ENCODE results near the gene SPTLC2. TPM values are rescaled to one million over a fixed set of nuclear protein-coding genes. Genes with fewer than 3 reads are reported as not detected.

The SPTLC2 gene
- total RNA-seq, 4 donors from 2014 or later: 21.6 to 35.5 (median 29.8) TPM

DNA sequence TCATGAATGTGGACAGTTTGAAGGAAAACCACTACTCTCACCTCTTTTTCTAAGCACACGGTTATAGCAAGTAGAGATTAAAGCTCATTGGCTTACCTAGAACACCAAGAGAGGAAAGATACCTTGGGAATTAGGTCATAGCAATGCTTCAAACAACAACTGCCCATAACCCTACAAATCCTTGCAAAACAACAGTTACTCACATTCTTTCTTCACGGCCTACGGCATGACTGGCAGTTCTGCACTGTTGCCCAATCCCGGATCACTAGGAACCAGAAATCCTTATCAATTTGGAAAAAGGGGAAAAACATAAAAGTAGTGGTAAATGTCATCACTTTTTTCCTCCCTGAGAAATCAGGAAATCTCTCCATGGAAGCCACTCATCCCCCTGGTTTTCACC, 108.2 kb downstream of the SPTLC2 start:
- H3K4me1 ChIP-seq: no peaks in the 10 kb centered on the region
- H3K27ac ChIP-seq: no peak overlapping the region
- H3K9me3 ChIP-seq: peaks cover 0 to 4% (median 0%) of the 10 kb centered on the region in 4 donors
- no peaks in the 10 kb centered on the region for H3K27me3 ChIP-seq
- peaks cover 0 to 48% (median 0%) of the 10 kb centered on the region in 3 donors for H3K36me3 ChIP-seq
- H3K4me3 ChIP-seq: no peak overlapping the region
- DNase-seq: no peak
- TF ChIP-seq, protein P1, sequence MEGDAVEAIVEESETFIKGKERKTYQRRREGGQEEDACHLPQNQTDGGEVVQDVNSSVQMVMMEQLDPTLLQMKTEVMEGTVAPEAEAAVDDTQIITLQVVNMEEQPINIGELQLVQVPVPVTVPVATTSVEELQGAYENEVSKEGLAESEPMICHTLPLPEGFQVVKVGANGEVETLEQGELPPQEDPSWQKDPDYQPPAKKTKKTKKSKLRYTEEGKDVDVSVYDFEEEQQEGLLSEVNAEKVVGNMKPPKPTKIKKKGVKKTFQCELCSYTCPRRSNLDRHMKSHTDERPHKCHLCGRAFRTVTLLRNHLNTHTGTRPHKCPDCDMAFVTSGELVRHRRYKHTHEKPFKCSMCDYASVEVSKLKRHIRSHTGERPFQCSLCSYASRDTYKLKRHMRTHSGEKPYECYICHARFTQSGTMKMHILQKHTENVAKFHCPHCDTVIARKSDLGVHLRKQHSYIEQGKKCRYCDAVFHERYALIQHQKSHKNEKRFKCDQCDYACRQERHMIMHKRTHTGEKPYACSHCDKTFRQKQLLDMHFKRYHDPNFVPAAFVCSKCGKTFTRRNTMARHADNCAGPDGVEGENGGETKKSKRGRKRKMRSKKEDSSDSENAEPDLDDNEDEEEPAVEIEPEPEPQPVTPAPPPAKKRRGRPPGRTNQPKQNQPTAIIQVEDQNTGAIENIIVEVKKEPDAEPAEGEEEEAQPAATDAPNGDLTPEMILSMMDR (IDR thresholded peaks at IDR 0.05): no peak
- TF ChIP-seq POLR2A (IDR thresholded peaks at IDR 0.05): no peak

DNA sequence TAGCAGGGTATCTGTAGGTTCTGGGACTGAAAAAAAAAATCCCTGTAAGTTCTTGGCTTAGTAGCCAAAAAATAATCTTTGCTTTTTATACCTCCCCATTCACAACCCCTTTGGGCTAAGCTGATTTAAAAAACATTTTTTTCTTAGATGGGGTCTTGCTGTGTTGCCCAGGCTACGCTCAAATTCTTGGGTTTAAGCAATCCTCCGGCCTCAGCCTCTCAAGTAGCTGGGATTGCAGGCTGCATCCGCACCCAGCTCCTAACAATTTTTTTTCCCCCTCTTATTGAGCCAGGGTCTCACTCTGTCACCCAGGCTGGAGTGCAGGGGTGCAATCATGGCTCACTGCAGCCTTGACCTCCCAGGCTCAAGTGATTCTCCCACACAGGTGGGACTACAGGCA, 108.7 kb downstream of the SPTLC2 start:
- TF ChIP-seq, protein P1 (IDR thresholded peaks at IDR 0.05): no peak
- no peak for TF ChIP-seq POLR2A (IDR thresholded peaks at IDR 0.05)
- H3K27ac ChIP-seq: no peak overlapping the region
- DNase-seq: no peak
- peaks cover 0 to 48% (median 0%) of the 10 kb centered on the region in 3 donors for H3K36me3 ChIP-seq
- H3K27me3 ChIP-seq: no peaks in the 10 kb centered on the region
- H3K9me3 ChIP-seq: peaks cover 0 to 6% (median 0%) of the 10 kb centered on the region in 4 donors
- H3K4me1 ChIP-seq: no peaks in the 10 kb centered on the region
- H3K4me3 ChIP-seq: no peak overlapping the region

DNA sequence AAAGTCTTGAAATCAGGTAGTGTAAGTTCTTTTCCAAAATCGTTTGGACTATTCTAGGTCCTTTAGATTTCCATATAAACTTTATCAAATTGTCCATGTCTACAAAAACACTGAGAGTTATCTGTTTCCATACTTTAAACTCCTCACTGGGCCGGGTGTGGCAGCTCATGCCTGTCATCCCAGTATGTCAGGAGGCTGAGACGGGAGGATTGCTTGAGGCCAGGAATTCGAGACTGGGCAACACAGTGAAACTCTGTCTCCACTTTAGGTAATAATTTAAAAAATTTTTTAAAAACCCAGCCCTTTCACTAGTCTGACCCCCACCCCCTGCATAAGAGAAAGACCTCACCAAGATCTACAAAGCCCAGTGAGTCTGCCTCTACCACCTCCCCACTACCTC, 111.4 kb downstream of the SPTLC2 start:
- Histone ChIP-seq H3K36me3 (peaks cover 0 to 22% (median 0%) of the 10 kb centered on the region in 3 donors), H3K4me3 (no peak overlapping the region), H3K9me3 (peaks cover 0 to 6% (median 0%) of the 10 kb centered on the region in 4 donors), H3K27me3 (no peaks in the 10 kb centered on the region), H3K4me1 (no peaks in the 10 kb centered on the region), H3K27ac (no peak overlapping the region)
- no peak for DNase-seq
- TF ChIP-seq, protein P1 (IDR thresholded peaks at IDR 0.05): no peak
- no peak for TF ChIP-seq POLR2A (IDR thresholded peaks at IDR 0.05)

DNA sequence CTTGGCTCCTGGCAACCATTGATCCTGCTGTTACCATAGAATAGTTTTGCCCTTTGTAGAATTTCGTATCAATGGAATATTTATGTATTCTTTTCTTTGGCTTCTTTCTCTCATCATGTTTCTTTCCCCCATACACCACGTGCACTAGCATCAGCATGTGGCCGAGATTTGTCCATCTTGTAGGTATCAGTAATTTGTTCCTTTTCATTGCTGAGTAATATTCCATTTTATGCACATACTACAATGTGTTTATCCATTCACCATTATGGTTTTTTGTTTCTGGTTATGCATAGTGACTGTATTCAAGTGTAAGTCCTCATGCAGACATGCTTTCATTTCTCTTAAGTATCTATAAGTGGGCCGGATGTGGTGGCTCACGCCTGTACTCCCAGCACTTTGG, 113.3 kb downstream of the SPTLC2 start:
- Histone ChIP-seq H3K27me3 (peaks cover 0 to 15% of the 10 kb centered on the region in 2 donors), H3K36me3 (peaks cover 0 to 12% (median 0%) of the 10 kb centered on the region in 3 donors), H3K27ac (no peak overlapping the region), H3K4me3 (no peak overlapping the region), H3K9me3 (peaks cover 0 to 6% (median 0%) of the 10 kb centered on the region in 4 donors), H3K4me1 (peaks cover 0 to 14% (median 9%) of the 10 kb centered on the region in 4 donors)
- DNase-seq: no peak
- no peak for TF ChIP-seq POLR2A (IDR thresholded peaks at IDR 0.05)
- TF ChIP-seq, protein P1 (IDR thresholded peaks at IDR 0.05): no peak

DNA sequence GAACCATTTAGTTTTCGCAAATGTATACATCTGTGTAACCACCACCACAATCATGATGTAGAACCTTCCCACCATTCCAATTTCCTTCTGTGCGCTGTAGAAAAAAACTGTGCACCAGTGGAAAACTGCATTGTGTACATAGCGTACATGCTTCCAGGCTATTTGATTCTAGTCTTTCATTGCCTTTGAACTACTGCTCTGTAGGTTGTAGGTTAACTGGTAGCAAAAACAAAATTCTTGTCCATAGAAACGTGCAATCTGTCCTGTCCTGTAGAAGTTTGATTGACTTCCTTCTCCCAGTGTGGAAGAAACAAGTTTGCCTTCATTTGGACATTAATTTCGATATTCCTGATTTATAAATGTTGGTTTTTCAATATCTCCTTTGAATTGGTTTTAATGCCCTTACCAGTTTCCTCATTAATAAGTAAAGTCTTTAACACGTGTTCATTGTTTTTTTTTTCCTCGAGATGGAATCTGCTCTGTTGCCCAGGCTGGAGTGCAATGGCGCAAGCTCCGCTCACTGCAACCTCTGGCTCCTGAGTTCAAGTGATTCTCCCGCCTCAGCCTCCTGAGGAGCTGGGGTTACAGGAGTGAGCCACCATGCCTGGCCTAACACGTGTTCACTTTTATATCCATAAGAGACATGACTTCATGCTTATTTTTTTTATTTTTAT, 114.2 kb downstream of the SPTLC2 start:
- Histone ChIP-seq H3K4me3 (no peak overlapping the region), H3K36me3 (peaks cover 0 to 3% (median 0%) of the 10 kb centered on the region in 3 donors), H3K4me1 (peaks cover 0 to 18% (median 11%) of the 10 kb centered on the region in 4 donors), H3K9me3 (peaks cover 0 to 6% (median 0%) of the 10 kb centered on the region in 4 donors), H3K27me3 (peaks cover 0 to 21% of the 10 kb centered on the region in 2 donors), H3K27ac (no peak overlapping the region)
- DNase-seq: no peak
- TF ChIP-seq POLR2A (IDR thresholded peaks at IDR 0.05): no peak
- TF ChIP-seq, protein P1 (IDR thresholded peaks at IDR 0.05): no peak
